K562 (cell line): ENCODE data around the gene ACVR1C. TPM values are rescaled to one million over a fixed set of nuclear protein-coding genes. Genes with fewer than 3 reads are reported as not detected.

Experiments
- ATAC-seq: fragments of 200-7000 bp; cut with Tn5 transposase; 3 replicates; pipeline ENCODE4 v1.9.1; 2020; ENCODE audit warnings: moderate library complexity
- BruUV-seq: library from RNA; stranded (reverse); fragments of 400-500 nt; replicated peaks from 2 replicates; lab custom pipeline; 2021; lab: Mats Ljungman, UMichigan
- CTCF ChIA-PET: fragments of 300-600 bp; formaldehyde crosslinking; extraction: SDS; loops from one replicate; lab custom pipeline; 2021; ENCODE audit warnings: low intra/inter-chr PET ratio; lab: Yijun Ruan, JAX
- POLR2A ChIA-PET: fragments of 300-600, 350-650 bp; sonication (Branson Sonifier 250); formaldehyde crosslinking; extraction: SDS; loops from one replicate; lab custom pipeline; 2021; ENCODE audit warnings: antibody characterized with exemption, inconsistent platforms; lab: Yijun Ruan, JAX
- DNase-seq, 4 experiments: peaks; one replicate each; pipeline versions ENCODE4 v3.0.0 to v3.0.0-alpha.2; 2011 to 2018; ENCODE audit warnings: low spot score in 3 of 4, mixed read lengths in 3 of 4; ENCODE audit errors: extremely low read depth in 1 of 4
- FAIRE-seq: peaks from 2 replicates; lab custom pipeline; 2011; peaks lifted over from hg19 to GRCh38; lab: Jason Lieb, UNC
- H2AFZ ChIP-seq: 2 replicates; pipeline ENCODE4 v1.6.0; 2011; ENCODE audit warnings: low read depth, low read length, control low read depth, inconsistent platforms
- H3K27ac ChIP-seq: fragments of 200-600 bp; 3 replicates; pipeline ENCODE4 v1.8.0; 2011; ENCODE audit warnings: low read depth, mild to moderate bottlenecking, control low read depth, inconsistent platforms, low read length, moderate library complexity, mixed read lengths; ENCODE audit errors: extremely low read depth
- H3K27me3 ChIP-seq, 2 experiments: fragments of 300-600 bp in 1 of 2; 2 replicates in 1 of 2; 3 replicates in 1 of 2; pipeline versions ENCODE4 v1.6.0 to v1.8.0; 2011; ENCODE audit warnings: inconsistent platforms in 2 of 2, low read length in 2 of 2, mild to moderate bottlenecking in 1 of 2, mixed read lengths in 1 of 2, moderate library complexity in 1 of 2; ENCODE audit not compliant: control insufficient read depth in 2 of 2, insufficient read depth in 2 of 2
- H3K36me3 ChIP-seq: fragments of 300-600 bp; 3 replicates; pipeline ENCODE4 v1.8.0; 2011; ENCODE audit warnings: mild to moderate bottlenecking, low read length, inconsistent platforms; ENCODE audit not compliant: control insufficient read depth, insufficient read depth
- H3K4me1 ChIP-seq, 2 experiments: fragments of 200-600 bp in 1 of 2; replicated peaks in 1 of 2; 2 replicates in 1 of 2; 3 replicates in 1 of 2; pipeline versions ENCODE4 v1.5.1 to v1.8.0; 2011; ENCODE audit warnings: inconsistent platforms in 2 of 2, low read length in 2 of 2, mild to moderate bottlenecking in 1 of 2, mixed read lengths in 1 of 2, moderate library complexity in 1 of 2; ENCODE audit not compliant: control insufficient read depth in 2 of 2, insufficient read depth in 2 of 2
- H3K4me2 ChIP-seq: 2 replicates; pipeline ENCODE4 v1.6.1; 2011; ENCODE audit warnings: low read length, control low read depth, inconsistent platforms, mixed read lengths; ENCODE audit not compliant: insufficient read depth
- H3K4me3 ChIP-seq: fragments of 200-600 bp; sonication (generic), shearing (Covaris generic); 2 replicates; pipeline ENCODE4 v1.5.1; 2016; ENCODE audit warnings: control low read depth, inconsistent platforms
- H3K79me2 ChIP-seq: fragments of 200-600 bp; 3 replicates; pipeline ENCODE4 v1.8.0; 2011; ENCODE audit warnings: low read length, inconsistent platforms; ENCODE audit not compliant: control insufficient read depth, insufficient read depth
- H3K9ac ChIP-seq, 2 experiments: 2 replicates each; pipeline versions ENCODE4 v1.6.0 to v1.6.1; 2011; ENCODE audit warnings: low read depth in 2 of 2, low read length in 2 of 2, control low read depth in 1 of 2, inconsistent platforms in 1 of 2, mild to moderate bottlenecking in 1 of 2, mixed read lengths in 1 of 2; ENCODE audit not compliant: insufficient read depth in 1 of 2
- H3K9me1 ChIP-seq: one replicate; pipeline ENCODE4 v1.6.0; 2011; ENCODE audit warnings: inconsistent platforms, mild to moderate bottlenecking, low read length, moderate library complexity; ENCODE audit not compliant: control insufficient read depth, insufficient read depth
- H3K9me3 ChIP-seq: replicated peaks from 2 replicates; pipeline ENCODE4 v1.5.1; 2011; ENCODE audit warnings: low read depth, low read length, inconsistent platforms; ENCODE audit not compliant: control insufficient read depth, insufficient read depth
- H4K20me1 ChIP-seq: replicated peaks from 2 replicates; pipeline ENCODE4 v1.6.1; 2011; ENCODE audit warnings: low read length, inconsistent platforms, mixed read lengths; ENCODE audit not compliant: control insufficient read depth, insufficient read depth
- CBX3 ChIP-seq, 2 experiments: IDR thresholded peaks; 1 replicate in 1 of 2; 2 replicates in 1 of 2; pipeline ENCODE4 v1.6.1; 2012; ENCODE audit warnings: inconsistent platforms in 2 of 2, low read length in 2 of 2, borderline replicate concordance in 1 of 2, control low read depth in 1 of 2
- CBX8 ChIP-seq: fragments of 200-600 bp; sonication (generic); IDR thresholded peaks from 2 replicates; pipeline ENCODE4 v1.6.1; 2012; ENCODE audit warnings: borderline replicate concordance, mixed run types, low read depth, mild to moderate bottlenecking, moderate library complexity, mixed read lengths, low read length, control low read depth, inconsistent platforms; ENCODE audit not compliant: poor library complexity, severe bottlenecking; ENCODE audit errors: extremely low read depth
- CEBPG ChIP-seq, 3 experiments: fragments of 200-800 bp in 1 of 3; sonication (Bioruptor generic) in 1 of 3; sonication (generic) in 1 of 3; formaldehyde crosslinking in 1 of 3; IDR thresholded peaks in 2 of 3; conservative IDR thresholded peaks in 1 of 3; 2 replicates each; pipeline versions ENCODE4 v1.6.1 to v1.8.0; 2016 to 2022; ENCODE audit warnings: missing compliant biosample characterization in 2 of 3, missing genetic modification characterization in 2 of 3, mild to moderate bottlenecking in 1 of 3, missing genetic modification reagents in 1 of 3
- EP300 ChIP-seq: IDR thresholded peaks from 2 replicates; pipeline ENCODE4 v1.6.1; 2012; ENCODE audit warnings: low read length, improper control_type of control experiment
- MTA3 ChIP-seq: fragments of 450-650 bp; formaldehyde crosslinking; IDR thresholded peaks from 2 replicates; pipeline ENCODE4 v1.6.1; 2017; ENCODE audit warnings: mild to moderate bottlenecking, borderline replicate concordance
- TAF7 ChIP-seq: fragments of 450-650 bp; IDR thresholded peaks from 2 replicates; pipeline ENCODE4 v1.6.1; 2016; ENCODE audit warnings: missing genetic modification characterization, missing compliant biosample characterization
- TEAD1 ChIP-seq, 2 experiments: fragments of 450-650 bp in 1 of 2; sonication (generic) in 1 of 2; formaldehyde crosslinking; IDR thresholded peaks; 2 replicates each; pipeline versions ENCODE4 v1.4.0 to v1.8.0; 2020 to 2022; ENCODE audit warnings: mild to moderate bottlenecking in 2 of 2, missing genetic modification reagents in 1 of 2
- TRIM24 ChIP-seq, 2 experiments: fragments of 450-650 bp; IDR thresholded peaks; 2 replicates each; pipeline ENCODE4 v1.6.1; 2016
- XRCC4 ChIP-seq: IDR thresholded peaks from one replicate; pipeline ENCODE4 v1.6.1; 2011; ENCODE audit not compliant: insufficient read depth, insufficient read length; ENCODE audit errors: extremely low read depth
- ZNF436 ChIP-seq: fragments of 250-450, 450-650 bp; sonication (Bioruptor Pico); formaldehyde crosslinking; IDR thresholded peaks from 2 replicates; pipeline ENCODE4 v1.7.0; 2020; ENCODE audit warnings: mild to moderate bottlenecking
- ZNF695 ChIP-seq: fragments of 450-650 bp; formaldehyde crosslinking; IDR thresholded peaks from 2 replicates; pipeline ENCODE4 v1.4.0; 2020; ENCODE audit warnings: mild to moderate bottlenecking, moderate library complexity
- ZNF707 ChIP-seq: fragments of 250-450 bp; sonication (Bioruptor Pico); conservative IDR thresholded peaks from 2 replicates; pipeline ENCODE4 v1.8.0; 2022; ENCODE audit warnings: inconsistent platforms, mild to moderate bottlenecking, moderate library complexity
- WGBS: fragments of 100-300 bp; shearing (Covaris generic); methylation state at CpG from one replicate; pipeline ENCODE4 v1.1.6; 2016; ENCODE audit warnings: low coverage, mixed read lengths; ENCODE audit not compliant: insufficient coverage; ENCODE audit errors: missing lambda C conversion rate; 5-methylcytosine and 5-hydroxymethylcytosine counted together
- in situ Hi-C: fragments of 300-500 bp; cut with MboI; formaldehyde crosslinking; loops from 4 replicates; pipeline ENCODE4 v1.15.0; 2018; ENCODE audit warnings: inconsistent platforms, mixed read lengths
- intact Hi-C: fragments of 100-400 bp; cut with micrococcal nuclease; formaldehyde crosslinking; loops from 2 replicates; pipeline ENCODE4 v1.14.2; 2022
- polyA plus RNA-seq, 8 experiments: library from polyadenylated mRNA; depleted of rRNA in 4 of 8; stranded (reverse) in 5 of 8; unstranded in 3 of 8; fragments of >200 nt; fragmentation: Nextera tagmentation in 2 of 8; fragmentation: Illumina TruSeq in 1 of 8; extraction: Ambion mirVana in 2 of 8; extraction: Trizol in 1 of 8; gene quantifications; 2 replicates each; pipeline versions ENCODE4 v1.2.1 to v1.2.3, GENCODE V29; 2011 to 2014; ENCODE audit warnings: inconsistent platforms in 1 of 8, missing spikeins in 1 of 8
- total RNA-seq, 7 experiments: library from RNA; depleted of rRNA in 6 of 7; stranded (reverse); fragments of >200 nt in 6 of 7; fragmentation: Illumina TruSeq in 2 of 7; extraction: Trizol in 2 of 7; gene quantifications; 2 replicates each; pipeline versions ENCODE4 v1.2.1 to v1.2.3, GENCODE V29; 2011 to 2021; ENCODE audit warnings: low replicate concordance in 1 of 7
- TF ChIP-seq, protein P1 (sequence below): fragments of 250-450 bp; sonication (Bioruptor Pico); IDR thresholded peaks from 2 replicates; pipeline ENCODE4 v1.5.0; 2022; ENCODE audit warnings: mild to moderate bottlenecking
- TF ChIP-seq, protein P2 (sequence below): sonication (generic); formaldehyde crosslinking; IDR thresholded peaks from 2 replicates; pipeline ENCODE4 v1.8.1; 2023; ENCODE audit warnings: mild to moderate bottlenecking, missing genetic modification reagents
- TF ChIP-seq, protein P3 (sequence below): fragments of 250-450 bp; sonication (Bioruptor Pico); IDR thresholded peaks from 2 replicates; pipeline ENCODE4 v1.8.0; 2021; ENCODE audit warnings: moderate library complexity, mild to moderate bottlenecking, inconsistent platforms

ACVR1C gene
- total and polyA plus RNA-seq, 9 of the 15 experiments (the other 6 are each of a cell fraction or from before 2014, with no cell fraction given), result 0.05 to 0.58 (median 0.28) TPM

DNA sequence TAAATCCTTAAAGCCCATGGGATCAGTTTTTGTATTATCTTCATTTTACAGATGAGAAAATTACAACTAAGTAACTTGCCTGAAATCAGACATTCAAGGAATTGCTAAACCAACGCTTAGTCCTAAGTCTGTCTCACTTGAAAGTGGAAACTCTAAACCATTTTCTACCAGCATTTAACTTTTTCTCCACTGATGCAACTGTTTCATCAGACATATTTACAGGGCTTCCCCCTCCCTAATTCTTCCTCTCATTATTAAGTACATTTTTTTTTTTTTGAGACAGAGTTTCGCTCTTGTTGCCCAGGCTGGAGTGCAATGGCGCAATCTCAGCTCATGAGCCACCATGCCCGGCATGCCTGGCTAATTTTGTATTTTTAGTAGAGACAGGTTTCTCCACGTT, 88.6 kb downstream of the ACVR1C start:
- ATAC-seq, result no peak

DNA sequence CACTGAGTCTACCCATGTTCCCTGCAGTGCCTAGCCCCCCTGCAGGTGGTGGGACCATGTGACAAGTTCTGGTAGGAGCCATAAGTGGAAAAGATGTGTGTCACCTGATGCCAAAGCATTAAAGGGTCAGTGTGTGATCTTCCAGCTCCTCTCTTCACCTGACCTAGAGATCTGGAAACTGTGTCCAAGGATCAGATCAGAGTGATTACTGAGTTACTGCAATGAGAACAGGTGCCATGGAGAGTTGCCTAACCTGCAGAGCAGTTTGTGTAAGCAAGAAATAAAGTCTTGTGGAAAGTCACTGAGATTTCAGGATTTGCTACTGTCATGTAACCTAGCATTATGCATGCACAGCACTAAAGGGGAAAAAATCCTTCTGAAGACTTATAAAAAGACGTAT, 90.6 kb downstream of the ACVR1C start:
- Histone ChIP-seq H3K36me3 (no peaks in the 10 kb centered on the region), H3K4me3 (no peak overlapping the region), H3K4me1 (no peaks in the 10 kb centered on the region), H3K9ac (no peak overlapping the region), H3K9me3 (no peaks in the 10 kb centered on the region), H4K20me1 (no peaks in the 10 kb centered on the region), H3K79me2 (no peaks in the 10 kb centered on the region), H2AFZ (no peak overlapping the region), H3K27me3 (no peaks in the 10 kb centered on the region), H3K9me1 (no peaks in the 10 kb centered on the region), H3K4me2 (no peak overlapping the region), H3K27ac (no peak overlapping the region)
- intact Hi-C loops (no loop called here), in situ Hi-C loops (no loop called here)
- POLR2A ChIA-PET, result no interaction called here
- WGBS, result 0% methylated on average over 1 of the region's 1 CpG
- no peak for ATAC-seq
- CTCF ChIA-PET, result no interaction called here
- no peak for FAIRE-seq
- TF ChIP-seq EP300, result no peak
- TF ChIP-seq XRCC4, result no peak
- TF ChIP-seq, protein P1, sequence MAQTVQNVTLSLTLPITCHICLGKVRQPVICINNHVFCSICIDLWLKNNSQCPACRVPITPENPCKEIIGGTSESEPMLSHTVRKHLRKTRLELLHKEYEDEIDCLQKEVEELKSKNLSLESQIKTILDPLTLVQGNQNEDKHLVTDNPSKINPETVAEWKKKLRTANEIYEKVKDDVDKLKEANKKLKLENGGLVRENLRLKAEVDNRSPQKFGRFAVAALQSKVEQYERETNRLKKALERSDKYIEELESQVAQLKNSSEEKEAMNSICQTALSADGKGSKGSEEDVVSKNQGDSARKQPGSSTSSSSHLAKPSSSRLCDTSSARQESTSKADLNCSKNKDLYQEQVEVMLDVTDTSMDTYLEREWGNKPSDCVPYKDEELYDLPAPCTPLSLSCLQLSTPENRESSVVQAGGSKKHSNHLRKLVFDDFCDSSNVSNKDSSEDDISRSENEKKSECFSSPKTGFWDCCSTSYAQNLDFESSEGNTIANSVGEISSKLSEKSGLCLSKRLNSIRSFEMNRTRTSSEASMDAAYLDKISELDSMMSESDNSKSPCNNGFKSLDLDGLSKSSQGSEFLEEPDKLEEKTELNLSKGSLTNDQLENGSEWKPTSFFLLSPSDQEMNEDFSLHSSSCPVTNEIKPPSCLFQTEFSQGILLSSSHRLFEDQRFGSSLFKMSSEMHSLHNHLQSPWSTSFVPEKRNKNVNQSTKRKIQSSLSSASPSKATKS, result no peak
- TF ChIP-seq ZNF436 (CRISPR knock-in tag), result no peak
- TF ChIP-seq TAF7 (tag), result no peak
- TF ChIP-seq, protein P2, sequence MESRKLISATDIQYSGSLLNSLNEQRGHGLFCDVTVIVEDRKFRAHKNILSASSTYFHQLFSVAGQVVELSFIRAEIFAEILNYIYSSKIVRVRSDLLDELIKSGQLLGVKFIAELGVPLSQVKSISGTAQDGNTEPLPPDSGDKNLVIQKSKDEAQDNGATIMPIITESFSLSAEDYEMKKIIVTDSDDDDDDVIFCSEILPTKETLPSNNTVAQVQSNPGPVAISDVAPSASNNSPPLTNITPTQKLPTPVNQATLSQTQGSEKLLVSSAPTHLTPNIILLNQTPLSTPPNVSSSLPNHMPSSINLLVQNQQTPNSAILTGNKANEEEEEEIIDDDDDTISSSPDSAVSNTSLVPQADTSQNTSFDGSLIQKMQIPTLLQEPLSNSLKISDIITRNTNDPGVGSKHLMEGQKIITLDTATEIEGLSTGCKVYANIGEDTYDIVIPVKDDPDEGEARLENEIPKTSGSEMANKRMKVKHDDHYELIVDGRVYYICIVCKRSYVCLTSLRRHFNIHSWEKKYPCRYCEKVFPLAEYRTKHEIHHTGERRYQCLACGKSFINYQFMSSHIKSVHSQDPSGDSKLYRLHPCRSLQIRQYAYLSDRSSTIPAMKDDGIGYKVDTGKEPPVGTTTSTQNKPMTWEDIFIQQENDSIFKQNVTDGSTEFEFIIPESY (CRISPR knock-in tag), result no peak
- TF ChIP-seq TEAD1 (CRISPR knock-in tag; IDR thresholded peaks at IDR 0.05), result no peak
- no peak for TF ChIP-seq ZNF695 (CRISPR knock-in tag)
- no peak for TF ChIP-seq CBX3 (IDR thresholded peaks at IDR 0.05; ENCODE audit: borderline replicate concordance in 1 of 2, low read length in 2 of 2)
- no peak for TF ChIP-seq ZNF707
- no peak for TF ChIP-seq MTA3
- no TSS peak for BruUV-seq
- DNase-seq, result no peak

More for the DNA sequence above, 88.6 kb downstream of the ACVR1C start:
- H4K20me1 ChIP-seq, result no peaks in the 10 kb centered on the region
- FAIRE-seq, result no peak
- H3K27ac ChIP-seq, result no peak overlapping the region
- H3K9ac ChIP-seq, result no peak overlapping the region
- no peak overlapping the region for H3K4me2 ChIP-seq
- H3K9me1 ChIP-seq, result no peaks in the 10 kb centered on the region
- H3K4me1 ChIP-seq, result no peaks in the 10 kb centered on the region
- H3K9me3 ChIP-seq, result no peaks in the 10 kb centered on the region
- BruUV-seq, result no TSS peak
- no peaks in the 10 kb centered on the region for H3K27me3 ChIP-seq
- TF ChIP-seq CBX8, result no peak
- no peak for TF ChIP-seq CEBPG (CRISPR knock-in tag; IDR thresholded peaks at IDR 0.05)
- TF ChIP-seq CEBPG (tag; conservative IDR thresholded peaks at IDR 0.05 in 1 of 2, IDR thresholded peaks at IDR 0.05 in 1 of 2), result peak; percentile 81 to 92
- TF ChIP-seq, protein P3, sequence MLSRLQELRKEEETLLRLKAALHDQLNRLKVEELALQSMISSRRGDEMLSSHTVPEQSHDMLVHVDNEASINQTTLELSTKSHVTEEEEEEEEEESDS (CRISPR knock-in tag), result no peak
- no peak; a peak in 1 of 4 replicates for TF ChIP-seq TRIM24 (IDR thresholded peaks at IDR 0.05)
- H2AFZ ChIP-seq, result no peak overlapping the region
- H3K4me3 ChIP-seq, result no peak overlapping the region
- no peaks in the 10 kb centered on the region for H3K79me2 ChIP-seq
- no peaks in the 10 kb centered on the region for H3K36me3 ChIP-seq
- no peak for DNase-seq
- ChIA-PET CTCF (no interaction called here), POLR2A (no interaction called here)
- WGBS, result 5% methylated on average over 5 of the region's 5 CpGs
- in situ Hi-C loops, result no loop called here
- intact Hi-C loops, result no loop called here
